Gastroesophageal sphincter (tissue), 3 donors: ENCODE measurements around the gene GRXCR2.

Source experiments
- EP300 ChIP-seq: sonication (generic); formaldehyde crosslinking; IDR thresholded peaks from one replicate; pipeline ENCODE4 v1.6.1; 2017; ENCODE audit warnings: antibody characterized with exemption, mild to moderate bottlenecking
- POLR2A ChIP-seq, 2 donors: fragments of 450-650 bp; IDR thresholded peaks; one replicate each; pipeline ENCODE4 v1.6.1; 2017; ENCODE audit warnings: antibody characterized with exemption in 2 of 2, mild to moderate bottlenecking in 2 of 2, moderate library complexity in 1 of 2
- POLR2AphosphoS5 ChIP-seq: sonication (generic); formaldehyde crosslinking; IDR thresholded peaks from one replicate; pipeline ENCODE4 v1.6.1; 2017; ENCODE audit warnings: antibody characterized with exemption
- TF ChIP-seq, protein P1 (sequence below), 4 experiments: fragments of 200-600 bp in 2 of 4; fragments of 450-650 bp in 2 of 4; sonication (generic) in 1 of 4; IDR thresholded peaks; one replicate each; pipeline ENCODE4 v1.5.1; 2017 to 2019; ENCODE audit warnings: antibody characterized with exemption in 4 of 4, mild to moderate bottlenecking in 2 of 4, moderate library complexity in 2 of 4

DNA sequence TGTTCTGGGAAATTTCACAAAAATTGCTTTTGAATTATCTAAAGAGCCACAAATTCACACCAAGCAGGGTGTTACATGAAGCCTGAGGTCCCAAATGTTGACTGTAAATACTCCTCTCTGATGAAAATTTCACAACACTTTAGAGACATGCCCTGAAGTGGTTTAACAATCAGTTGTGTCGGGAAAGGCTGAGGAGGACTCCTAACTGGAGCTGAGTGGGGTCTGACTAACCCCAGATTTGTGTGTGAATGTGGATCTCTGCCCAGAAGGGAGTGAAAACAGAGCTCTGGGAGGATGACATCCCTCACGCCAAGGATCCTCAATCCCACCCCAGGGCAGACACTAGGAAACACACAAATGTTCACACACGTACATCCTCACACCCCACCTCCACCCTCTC, 31.1 kb upstream of the GRXCR2 start:
- no peak for TF ChIP-seq EP300
- TF ChIP-seq, protein P1, sequence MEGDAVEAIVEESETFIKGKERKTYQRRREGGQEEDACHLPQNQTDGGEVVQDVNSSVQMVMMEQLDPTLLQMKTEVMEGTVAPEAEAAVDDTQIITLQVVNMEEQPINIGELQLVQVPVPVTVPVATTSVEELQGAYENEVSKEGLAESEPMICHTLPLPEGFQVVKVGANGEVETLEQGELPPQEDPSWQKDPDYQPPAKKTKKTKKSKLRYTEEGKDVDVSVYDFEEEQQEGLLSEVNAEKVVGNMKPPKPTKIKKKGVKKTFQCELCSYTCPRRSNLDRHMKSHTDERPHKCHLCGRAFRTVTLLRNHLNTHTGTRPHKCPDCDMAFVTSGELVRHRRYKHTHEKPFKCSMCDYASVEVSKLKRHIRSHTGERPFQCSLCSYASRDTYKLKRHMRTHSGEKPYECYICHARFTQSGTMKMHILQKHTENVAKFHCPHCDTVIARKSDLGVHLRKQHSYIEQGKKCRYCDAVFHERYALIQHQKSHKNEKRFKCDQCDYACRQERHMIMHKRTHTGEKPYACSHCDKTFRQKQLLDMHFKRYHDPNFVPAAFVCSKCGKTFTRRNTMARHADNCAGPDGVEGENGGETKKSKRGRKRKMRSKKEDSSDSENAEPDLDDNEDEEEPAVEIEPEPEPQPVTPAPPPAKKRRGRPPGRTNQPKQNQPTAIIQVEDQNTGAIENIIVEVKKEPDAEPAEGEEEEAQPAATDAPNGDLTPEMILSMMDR (IDR thresholded peaks at IDR 0.05): no peak
- no peak for TF ChIP-seq POLR2AphosphoS5
- no peak for TF ChIP-seq POLR2A (IDR thresholded peaks at IDR 0.05)
